Measurements from ENCODE around the gene METRN. TPM values are rescaled to one million over a fixed set of nuclear protein-coding genes. Genes with fewer than 3 reads are reported as not detected.

METRN gene
- total RNA-seq, 4 donors from 2014 or later = 13.3 to 29.5 (median 26.0) TPM

GRCh38 chr16:716200-716568 is 1.3 kb downstream of the METRN start:
- TF ChIP-seq CTCF (IDR thresholded peaks at IDR 0.05; ENCODE audit: low read depth) = no peak

- TF ChIP-seq CTCF (IDR thresholded peaks at IDR 0.05; ENCODE audit: low read depth) = no peak
These were observed 1.9 kb downstream of the METRN start for GRCh38 chr16:716768-717325.

GRCh38 chr16:717450-718245 is 2.7 kb downstream of the METRN start:
- TF ChIP-seq CTCF (IDR thresholded peaks at IDR 0.05; ENCODE audit: low read depth) = no peak

- no peak for TF ChIP-seq CTCF (IDR thresholded peaks at IDR 0.05; ENCODE audit: low read depth)
These were observed 3.5 kb downstream of the METRN start for GRCh38 chr16:718389-718788.

- no peak for TF ChIP-seq CTCF (IDR thresholded peaks at IDR 0.05; ENCODE audit: low read depth)
These were observed 4.0 kb downstream of the METRN start for GRCh38 chr16:718922-719321.

- TF ChIP-seq CTCF (IDR thresholded peaks at IDR 0.05; ENCODE audit: low read depth) = no peak
These were observed 5.0 kb downstream of the METRN start for GRCh38 chr16:719815-720446.

GRCh38 chr16:720447-720989 is 5.6 kb downstream of the METRN start:
- no peak for TF ChIP-seq CTCF (IDR thresholded peaks at IDR 0.05; ENCODE audit: low read depth)

Measured in subcutaneous adipose tissue (tissue), 4 donors.